ENCODE results near the gene CYSTM1.

- TF ChIP-seq EZH2 (IDR thresholded peaks at IDR 0.05; ENCODE audit: insufficient read depth, poor library complexity, severe bottlenecking): no peak
- no peak for TF ChIP-seq EZH2phosphoT487 (IDR thresholded peaks at IDR 0.05; ENCODE audit: insufficient read depth, low read depth)
Observed at GRCh38 chr5:140256726-140257125, 81.7 kb downstream of the CYSTM1 start.

All from GM23248 (cell line).